NCI-H82 (cell line): ENCODE measurements around the gene ABHD17C.
"Not testable (repeated sequence)": the region's sequence is repeated elsewhere in the genome, so short reads cannot be mapped to it uniquely, and the experiment has no call there.

Experiments used
- DNase-seq: peaks from one replicate; lab custom pipeline; 2025; lab: John Stamatoyannopoulos, UW

The ABHD17C gene

DNA sequence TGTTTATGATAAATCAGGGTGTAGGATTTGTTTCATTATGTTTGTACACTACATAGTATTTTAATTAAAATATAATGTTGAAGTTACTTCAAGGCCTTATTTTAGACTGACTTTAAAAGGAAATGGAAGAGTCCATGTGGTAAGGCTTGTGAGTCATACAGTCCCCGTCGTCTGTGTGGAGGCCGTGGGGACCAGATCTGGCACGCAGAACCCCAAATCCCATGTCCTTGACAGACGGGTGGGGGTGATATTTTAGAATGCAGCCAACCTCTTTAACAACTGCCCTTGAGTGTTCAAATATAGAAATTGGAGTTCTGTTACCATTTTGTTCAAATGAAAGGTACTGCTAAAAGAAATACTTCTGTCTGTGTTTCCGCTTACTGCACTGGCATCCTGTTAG is 35.8 kb downstream of the ABHD17C start:
- no peak for DNase-seq

DNA sequence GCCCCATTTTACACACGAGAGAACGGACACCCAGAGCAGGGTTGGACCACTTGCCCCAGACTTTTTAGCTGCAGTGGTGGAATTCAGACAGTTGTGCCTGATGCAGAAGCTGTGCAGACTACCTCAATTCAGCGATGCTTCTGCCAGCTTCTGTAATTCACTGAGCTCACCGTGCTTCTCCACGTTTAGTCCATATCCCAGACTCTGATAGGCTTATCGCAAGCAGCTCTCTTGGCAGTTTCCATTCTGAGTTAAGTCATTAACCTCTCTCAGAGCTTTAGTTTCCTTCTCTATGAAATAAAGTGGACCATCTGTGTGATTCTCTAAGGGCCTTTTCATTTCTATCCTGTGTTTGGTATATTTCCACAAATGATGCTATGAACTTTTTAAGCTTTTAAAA is 37.1 kb downstream of the ABHD17C start:
- peak; percentile 4 for DNase-seq

DNA sequence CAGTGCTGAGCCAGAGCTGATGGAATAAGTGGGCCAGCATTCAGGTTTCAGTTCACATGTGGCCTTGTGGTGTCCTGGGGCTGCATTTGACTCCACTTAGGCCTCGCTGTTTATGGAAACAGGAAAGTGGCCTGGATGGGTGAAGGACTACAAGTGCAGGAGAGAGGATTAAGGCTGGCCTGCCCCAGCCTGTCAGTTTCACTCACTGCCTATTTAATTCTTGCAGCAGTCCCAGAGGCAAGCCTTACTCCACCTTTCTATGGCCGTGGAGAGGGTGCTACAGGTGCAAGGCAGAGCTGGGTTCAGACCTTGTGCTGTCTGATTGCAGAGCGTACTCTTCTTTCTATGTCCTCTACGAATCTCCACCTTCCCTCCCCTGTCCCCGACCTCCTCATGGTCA is 37.7 kb downstream of the ABHD17C start:
- DNase-seq: no peak

DNA sequence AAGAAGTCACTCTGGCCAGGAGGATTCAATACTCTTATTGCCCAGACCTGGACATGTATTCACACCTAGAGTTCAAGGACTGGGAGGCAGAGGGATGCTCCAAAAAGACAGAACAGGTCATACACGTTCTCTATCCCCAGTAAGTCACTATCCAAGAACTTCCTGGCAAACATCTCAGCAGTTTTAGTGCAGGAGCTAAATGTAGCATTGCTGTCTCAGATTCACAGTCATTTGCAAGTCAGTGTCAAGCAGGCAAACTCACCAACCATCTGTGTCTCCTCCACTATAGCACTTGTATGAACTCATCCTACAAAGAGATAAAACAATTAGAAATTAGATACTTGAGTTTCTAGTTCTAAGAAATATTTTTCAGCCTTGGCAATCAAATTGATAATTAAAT is 38.4 kb downstream of the ABHD17C start:
- no peak for DNase-seq

DNA sequence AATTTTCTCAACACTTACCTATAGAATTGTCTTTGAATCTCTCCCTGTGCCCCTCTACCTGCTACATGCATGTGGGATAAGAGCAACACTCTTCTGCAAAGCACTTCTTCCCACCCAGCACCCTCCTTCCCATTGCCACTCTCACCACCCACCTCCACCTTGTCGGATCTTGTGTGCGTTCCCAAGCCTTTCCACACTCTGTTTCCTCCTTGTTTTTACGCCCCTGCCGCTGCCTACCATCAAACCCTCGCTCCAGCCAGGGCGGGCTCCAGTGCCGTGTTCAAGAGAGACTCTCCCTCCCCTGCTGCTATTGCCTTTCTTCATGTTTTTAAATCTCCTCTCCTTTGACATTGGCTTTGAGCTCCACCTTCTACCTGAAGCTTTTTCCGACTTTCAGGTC is 40.2 kb downstream of the ABHD17C start:
- no peak for DNase-seq

DNA sequence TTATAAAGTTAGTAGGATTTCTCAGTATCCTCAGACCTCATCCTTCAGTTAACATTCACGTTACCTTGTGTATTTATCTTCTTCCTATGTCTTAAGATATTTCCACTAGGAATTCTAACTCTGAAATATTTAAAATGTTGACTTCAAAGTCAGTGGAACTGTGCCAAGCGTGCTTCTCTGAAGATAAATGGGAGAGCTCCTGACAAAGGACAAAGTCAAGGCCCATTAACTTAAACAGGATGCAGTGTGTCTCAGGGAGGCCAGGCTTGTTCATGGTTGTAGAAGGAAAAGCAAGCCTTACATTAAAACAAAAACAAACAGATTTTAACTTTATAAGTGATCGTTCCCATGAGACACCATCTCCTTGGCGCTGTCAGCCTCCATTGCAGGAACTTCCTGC is 41.5 kb downstream of the ABHD17C start:
- DNase-seq: no peak

DNA sequence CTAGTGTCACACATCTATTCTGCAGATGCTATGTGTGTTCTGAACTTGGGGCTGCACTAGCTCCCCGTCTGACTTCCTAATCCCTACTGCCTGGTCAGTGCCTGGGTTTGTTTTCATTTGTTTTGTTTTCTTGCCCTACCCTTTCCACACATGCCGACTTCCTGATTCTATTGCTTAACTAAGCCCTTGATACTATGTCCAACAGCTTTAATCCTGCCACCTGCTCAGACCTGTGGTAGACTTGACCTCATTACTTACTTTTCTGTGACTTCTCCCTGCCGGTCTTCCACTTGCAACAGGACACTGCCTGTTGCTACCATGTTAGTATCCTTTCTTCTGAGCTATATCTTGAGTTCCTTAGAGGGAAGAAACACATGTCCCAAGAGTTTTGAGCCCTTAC is 44.8 kb downstream of the ABHD17C start:
- DNase-seq: no peak

DNA sequence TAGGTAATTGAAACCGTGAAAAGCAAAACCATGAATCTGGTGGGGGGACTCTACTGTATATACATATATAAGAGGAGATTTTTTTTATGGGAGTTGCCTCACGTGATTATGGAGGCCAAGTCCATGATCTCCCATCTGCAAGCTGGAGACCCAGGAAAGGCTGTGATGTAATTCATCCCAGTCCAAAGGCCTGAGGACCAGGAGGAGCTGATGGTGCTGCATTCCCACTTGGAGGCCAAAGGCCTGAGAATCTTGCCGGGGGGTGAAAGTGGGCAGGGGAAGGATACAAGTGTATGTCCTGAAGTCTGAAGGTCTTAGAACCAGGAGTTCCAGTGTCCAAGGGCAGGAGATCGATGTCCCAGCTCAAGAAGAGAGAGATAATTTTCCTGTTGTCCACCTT is 47.0 kb downstream of the ABHD17C start:
- no peak for DNase-seq

DNA sequence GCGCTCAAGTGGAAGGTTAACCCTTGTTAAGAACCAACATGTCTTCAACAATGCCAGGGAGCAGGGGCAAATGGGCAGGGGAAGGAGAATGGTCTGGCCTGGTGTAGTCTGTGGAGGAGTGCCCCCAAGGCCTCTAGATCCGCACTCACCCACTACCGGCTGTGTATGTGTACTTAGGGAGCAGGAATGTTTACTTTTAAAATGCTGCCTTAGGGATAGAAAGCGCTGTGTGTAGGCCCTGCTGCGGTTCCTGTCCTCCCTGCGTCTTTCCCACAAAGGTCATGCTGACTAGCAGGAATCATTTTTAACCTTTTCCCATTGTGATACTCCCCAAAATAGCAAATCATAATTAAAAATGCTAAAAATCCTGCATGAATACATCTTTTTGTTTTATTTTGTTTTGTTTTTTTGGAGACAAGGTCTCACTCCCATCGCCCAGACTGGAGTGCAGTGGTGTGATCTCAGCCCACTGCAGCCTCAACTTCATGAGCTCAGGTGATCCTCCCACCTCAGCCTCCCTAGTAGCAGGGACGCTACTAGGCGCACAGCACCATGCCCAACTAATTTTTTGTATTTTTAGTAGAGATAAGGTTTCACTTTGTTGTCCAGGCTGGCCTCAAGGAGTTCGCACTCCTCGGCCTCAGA is 48.2 kb downstream of the ABHD17C start:
- no peak for DNase-seq

DNA sequence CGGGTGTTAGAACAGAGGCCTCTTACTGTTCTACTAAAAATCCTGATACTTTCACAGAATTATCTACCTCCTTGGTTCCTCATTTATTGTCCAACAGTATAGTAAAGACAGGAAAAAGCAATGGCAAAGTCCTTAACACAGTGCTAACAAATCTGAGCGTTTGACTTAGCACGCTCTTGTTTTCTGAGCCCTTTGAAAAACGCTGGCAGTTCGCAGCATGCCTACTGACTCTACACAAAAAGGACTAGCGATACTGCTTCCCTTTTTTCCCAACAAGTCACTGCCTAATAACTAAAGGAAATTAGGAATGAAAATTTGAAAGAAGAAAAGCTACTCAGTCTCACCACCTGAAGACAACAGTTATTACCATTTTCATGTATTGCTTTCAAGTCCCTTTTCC is 49.3 kb downstream of the ABHD17C start:
- no peak for DNase-seq

DNA sequence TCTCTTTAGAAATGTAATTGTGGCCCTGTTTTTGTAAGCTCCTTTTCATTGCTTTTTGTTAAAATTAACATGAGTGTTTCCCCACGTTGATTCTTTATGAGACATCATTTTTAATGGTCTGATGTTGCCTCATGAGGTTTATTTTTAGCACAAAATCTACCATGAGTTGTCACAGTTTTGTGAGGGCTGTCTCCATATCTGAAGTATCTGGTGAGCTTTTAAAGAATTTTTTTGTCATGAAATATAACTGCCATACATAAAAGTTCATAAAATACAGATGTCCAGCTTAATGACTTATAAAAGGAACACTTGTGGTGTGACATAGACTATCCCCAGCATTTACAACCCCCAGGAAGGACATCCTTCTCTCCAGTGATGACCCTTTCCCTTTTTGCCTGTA is 49.7 kb downstream of the ABHD17C start:
- no peak for DNase-seq

DNA sequence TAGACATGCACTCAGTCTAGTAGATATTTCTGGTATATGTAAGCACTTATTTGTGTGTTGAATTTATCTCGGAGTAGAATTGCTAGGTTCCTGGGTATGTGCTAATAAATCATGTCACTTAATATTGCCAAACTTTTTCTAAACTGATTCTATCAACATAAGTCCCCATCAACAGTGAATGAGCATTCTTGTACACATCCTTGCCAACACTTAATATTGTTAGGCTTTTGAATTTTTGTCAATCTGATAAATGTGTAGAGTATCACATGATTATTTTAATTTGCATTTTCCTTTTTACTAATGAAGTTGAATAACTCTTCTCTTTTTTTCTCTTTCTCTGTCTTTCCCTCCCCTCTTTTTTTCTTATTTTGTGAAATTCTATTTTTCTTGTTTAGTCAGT is 50.8 kb downstream of the ABHD17C start:
- DNase-seq: no peak

DNA sequence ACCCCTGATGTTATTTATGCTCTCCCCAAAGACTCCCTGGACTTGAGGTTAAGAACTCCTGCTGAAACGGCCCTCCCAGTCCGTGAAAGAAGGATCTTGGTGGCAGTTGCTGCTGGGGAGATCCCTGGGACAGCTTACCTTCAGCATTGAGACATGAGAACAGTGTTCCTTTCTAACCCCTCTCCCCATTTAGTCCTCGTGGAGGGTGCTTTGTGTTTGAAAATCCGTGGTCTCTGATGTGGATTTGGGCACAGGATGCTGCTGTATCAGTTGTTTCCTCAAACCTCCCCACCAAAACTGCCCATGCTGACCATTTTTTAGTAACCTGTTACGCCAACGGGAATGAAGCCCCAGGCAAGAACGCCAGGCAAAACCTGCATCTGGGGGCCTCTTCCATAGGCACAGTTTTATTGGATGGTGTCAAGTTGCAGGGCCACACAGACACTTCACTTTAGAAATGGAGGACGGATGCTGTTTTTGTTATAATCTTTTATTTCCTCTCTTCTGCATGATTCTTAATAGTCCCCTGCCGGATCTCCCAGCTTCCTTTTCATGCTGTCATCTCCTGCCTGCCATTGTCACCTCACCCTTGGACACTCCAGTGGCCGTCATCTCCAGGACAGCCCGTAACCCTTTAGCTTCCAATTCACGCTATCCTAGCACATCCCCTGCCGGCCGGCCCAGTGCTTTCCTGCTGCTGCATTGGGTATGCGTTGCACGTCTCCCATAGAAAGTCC is 52.4 kb downstream of the ABHD17C start:
- no peak for DNase-seq

DNA sequence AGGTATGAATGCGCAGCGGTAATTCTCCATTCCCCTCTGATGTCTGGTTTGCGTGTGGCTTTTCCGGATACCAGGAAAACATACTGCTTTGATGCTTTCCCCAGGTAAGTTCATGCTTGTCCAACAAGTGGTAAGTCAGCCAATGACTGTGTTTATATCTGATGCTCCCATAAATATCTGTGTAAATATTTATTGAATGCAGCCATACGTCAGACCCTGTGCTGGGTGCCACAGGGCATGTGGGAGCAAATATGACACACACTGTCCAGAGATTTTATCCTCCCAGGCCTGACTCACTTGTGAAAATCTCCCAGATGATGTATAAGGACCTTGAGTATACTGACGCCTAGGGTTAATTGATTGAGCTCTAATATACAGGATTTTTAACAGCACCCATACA is 54.5 kb downstream of the ABHD17C start:
- DNase-seq: no peak

DNA sequence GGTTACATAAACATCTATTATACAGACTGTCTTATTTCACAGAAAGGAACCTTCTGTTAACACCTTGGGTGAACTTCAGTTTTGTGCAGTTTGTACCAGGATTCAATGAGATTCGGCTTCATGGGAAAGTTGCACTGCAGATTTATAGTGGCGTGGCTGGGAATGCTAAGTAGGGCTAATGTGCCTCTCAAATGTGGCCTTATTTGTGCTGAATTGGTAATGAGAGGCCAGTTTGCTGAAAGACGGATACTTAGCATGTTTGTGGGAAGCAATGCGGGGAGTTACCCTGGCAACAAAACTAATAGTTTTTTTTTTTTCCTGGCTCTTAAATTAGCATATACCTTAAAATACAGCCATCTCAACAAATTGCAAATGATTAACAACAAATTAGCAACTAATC is 55.5 kb downstream of the ABHD17C start:
- DNase-seq: no peak

DNA sequence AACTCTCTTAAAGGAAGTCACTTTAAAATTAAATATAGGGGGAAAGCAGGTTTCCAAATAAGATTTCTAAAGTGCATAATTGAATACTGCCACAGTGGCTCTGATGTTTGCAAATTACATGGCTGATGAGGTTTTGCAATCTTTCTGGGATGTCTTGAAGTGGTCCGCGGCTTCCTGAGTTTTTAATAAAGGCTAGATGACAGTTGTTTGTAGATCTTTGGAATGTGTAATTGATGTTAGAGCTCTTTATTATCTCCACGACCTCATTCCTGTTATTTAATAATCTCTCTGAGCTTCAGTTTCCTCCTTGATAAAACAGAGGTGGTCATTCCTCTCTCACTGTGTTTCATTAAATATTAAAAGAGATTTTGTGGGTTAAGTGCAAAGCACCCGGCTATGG is 57.1 kb downstream of the ABHD17C start:
- no peak for DNase-seq

DNA sequence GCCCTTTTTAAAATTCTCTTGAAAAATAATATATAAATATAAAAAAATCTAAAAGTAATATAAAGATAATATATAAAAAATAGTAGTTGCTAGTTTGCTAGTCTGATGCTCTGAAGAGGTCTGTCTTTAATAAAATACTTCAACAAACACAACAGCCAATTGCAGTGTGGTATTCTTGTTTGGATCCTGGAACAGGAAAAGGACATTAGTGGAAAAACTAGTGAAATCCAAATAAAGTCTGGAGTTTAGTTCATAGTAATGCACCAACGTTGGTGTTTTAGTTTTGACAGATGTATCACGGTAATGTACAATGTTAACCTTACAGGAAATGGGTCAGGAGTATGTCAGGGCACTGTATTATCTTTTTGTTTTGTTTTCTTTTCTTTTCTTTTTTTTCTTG is 58.1 kb downstream of the ABHD17C start:
- DNase-seq: no peak

DNA sequence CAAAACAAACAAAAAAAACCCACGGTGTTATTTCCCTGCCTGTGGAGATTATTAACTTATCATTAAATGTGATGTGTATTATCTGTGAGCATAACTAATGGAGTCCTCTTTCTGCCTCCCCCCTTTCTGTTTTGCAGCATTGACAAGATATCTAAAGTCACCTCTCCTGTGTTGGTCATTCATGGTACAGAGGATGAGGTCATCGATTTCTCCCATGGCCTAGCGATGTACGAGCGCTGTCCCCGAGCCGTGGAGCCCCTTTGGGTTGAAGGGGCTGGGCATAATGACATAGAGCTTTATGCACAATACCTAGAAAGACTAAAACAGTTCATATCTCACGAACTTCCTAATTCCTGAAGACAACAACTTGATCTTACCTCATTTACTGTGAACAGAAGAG is 58.9 kb downstream of the ABHD17C start:
- no peak for DNase-seq

DNA sequence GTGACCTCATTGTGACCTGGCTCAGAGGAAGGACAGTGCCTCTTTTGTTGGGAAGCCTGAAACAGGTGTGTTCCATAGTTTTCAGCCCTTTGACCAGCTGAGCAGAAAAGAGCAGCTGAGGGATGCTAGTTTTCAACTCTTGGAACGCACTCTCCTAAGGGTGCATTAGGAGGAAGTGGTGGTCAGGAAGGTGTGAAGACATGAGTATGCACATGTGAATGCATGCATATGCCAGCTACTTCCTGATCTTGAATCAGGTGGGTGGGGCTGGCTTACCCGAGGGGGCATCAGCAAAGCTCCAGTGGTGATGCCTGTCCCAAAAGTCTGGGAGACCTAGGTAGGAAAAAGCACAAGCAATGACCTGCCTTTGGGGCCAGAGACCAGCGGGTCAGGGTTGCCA is 60.8 kb downstream of the ABHD17C start:
- DNase-seq: no peak

DNA sequence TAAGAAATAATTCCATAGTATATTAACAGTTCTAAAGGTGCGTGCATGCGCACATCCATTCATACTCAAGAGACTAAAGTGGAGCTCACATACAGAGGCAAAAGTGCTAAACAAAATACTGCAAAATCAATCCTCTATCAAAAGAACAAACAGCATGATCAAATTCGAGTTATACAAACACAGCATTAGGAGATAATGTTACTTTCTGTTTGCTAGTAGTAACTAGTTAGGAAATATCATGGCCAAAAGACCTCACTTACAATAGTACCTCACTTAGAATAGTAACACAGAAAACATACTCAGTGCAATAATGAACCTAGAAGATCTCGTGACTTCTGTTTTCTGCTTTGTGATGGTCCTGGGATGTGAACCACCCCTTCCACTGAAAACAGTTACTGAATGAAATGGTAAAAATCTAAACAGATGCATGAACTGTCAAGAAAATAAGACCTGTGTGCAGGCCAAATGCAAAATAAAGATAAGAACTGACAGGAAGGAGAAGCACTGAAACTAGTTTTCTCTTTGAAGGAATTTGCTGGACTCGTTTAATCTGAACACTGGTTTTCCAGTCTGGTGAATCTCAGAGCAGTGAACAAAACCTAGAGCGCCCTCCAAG is 63.1 kb downstream of the ABHD17C start:
- no peak for DNase-seq

DNA sequence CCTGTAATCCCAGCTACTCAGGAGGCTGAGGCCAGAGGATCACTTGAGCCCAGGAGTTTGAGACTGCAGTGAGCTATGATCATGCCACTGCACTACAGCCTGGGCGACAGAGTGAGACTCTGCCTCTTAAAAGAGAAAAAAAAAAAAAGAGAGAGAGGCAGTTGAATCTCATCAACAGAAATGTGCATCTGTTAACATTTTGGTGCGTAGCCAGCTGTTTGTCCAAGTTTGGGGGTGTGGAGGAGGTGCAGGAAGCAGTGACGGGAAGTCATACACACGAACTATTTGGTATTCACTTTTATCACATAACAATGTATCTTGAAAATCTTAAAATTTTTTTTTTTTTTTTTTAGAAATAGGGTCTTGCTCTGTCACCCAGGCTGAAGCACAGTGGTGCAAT is 65.8 kb downstream of the ABHD17C start:
- DNase-seq: no peak

DNA sequence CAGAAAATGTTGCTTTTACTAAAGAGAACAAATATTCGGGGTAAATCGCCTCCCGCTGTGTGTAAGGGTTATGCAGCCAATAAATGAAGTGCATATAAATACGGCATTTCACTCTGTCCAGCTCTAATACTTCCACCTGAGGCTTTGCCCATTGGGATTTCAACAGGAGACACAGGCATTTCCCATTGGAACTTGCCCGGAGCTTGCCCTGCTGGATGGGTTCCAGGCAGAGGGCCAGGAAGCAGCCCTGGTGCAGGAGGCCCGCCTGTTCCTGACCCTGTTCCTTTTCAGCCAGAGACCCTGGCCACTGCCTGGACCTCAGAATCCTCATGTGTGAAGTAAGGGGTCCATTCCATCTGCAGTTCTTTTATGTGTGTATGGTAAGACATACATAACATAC is 66.6 kb downstream of the ABHD17C start:
- DNase-seq: no peak

DNA sequence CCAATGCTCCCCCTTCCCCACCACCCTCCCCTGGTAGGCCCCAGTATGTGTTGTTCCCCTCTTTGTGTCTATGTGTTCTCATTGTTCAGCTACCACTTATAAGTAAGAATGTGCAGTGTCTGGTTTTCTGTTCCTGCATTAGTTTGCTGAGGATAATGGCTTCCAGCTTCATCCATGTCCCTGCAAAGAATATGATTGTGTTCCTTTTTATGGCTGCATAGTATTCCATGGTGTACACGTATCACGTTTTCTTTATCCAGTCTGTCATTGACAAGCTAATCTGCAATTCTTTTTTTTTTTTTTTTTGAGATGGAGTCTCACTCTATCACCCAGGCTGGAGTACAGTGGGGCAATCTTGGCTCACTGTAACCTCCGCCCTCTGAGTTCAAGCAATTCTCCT is 68.1 kb downstream of the ABHD17C start:
- DNase-seq: not testable (repeated sequence)

DNA sequence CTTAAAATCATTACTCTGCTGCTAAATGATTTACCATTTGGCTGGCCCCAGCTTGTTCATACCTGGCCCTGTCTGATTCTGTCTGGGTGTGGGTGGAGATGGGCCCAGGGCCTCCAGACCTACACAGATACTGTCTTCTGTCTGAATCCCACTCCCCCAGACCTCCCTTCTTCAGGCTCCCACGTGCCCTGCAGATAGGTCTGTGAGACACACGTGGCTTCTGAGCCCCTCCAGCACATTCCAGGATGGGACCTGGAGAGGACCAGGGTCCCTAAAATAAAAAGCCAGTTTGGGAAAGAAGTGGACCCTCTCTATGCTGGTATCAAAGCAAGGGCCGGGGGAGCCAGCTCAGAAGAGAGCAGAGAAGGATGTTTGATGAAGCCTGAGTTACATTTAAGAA is 69.4 kb downstream of the ABHD17C start:
- DNase-seq: no peak
